IPS-20b (cell line): ENCODE results near the gene A3GALT2.

Experiments
- H3K27ac ChIP-seq: one replicate; pipeline ENCODE4 v1.5.1; 2013; ENCODE audit warnings: low read length
- H3K27me3 ChIP-seq: 2 replicates; pipeline ENCODE4 v1.6.1; 2013; ENCODE audit warnings: mild to moderate bottlenecking, low read length, inconsistent platforms; ENCODE audit not compliant: insufficient read depth
- H3K36me3 ChIP-seq: 2 replicates; pipeline ENCODE4 v1.6.1; 2013; ENCODE audit warnings: low read depth, mild to moderate bottlenecking, inconsistent platforms, low read length, moderate library complexity; ENCODE audit not compliant: insufficient read depth
- H3K4me1 ChIP-seq: 2 replicates; pipeline ENCODE4 v1.6.1; 2013; ENCODE audit warnings: mild to moderate bottlenecking, control low read depth, inconsistent platforms, low read length, moderate library complexity; ENCODE audit not compliant: insufficient read depth
- H3K4me3 ChIP-seq: 2 replicates; pipeline ENCODE4 v1.5.1; 2013; ENCODE audit warnings: mild to moderate bottlenecking, low read length, inconsistent platforms
- H3K9ac ChIP-seq: 2 replicates; pipeline ENCODE4 v1.6.1; 2013; ENCODE audit warnings: low read depth, mild to moderate bottlenecking, inconsistent platforms, low read length, moderate library complexity
- H3K9me3 ChIP-seq: 2 replicates; pipeline ENCODE4 v1.6.1; 2013; ENCODE audit warnings: mild to moderate bottlenecking, low read depth, low read length, inconsistent platforms; ENCODE audit not compliant: insufficient read depth

Gene A3GALT2

GRCh38 chr1:33341190-33341589 lies 20.3 kb upstream of the A3GALT2 start:
- Histone ChIP-seq H3K9ac (peak overlapping the region; percentile 38; the same call in 1 of the 2 replicates), H3K4me1 (peaks cover 61% of the 10 kb centered on the region), H3K4me3 (peak overlapping the region; percentile 21; the same call in 1 of the 2 replicates), H3K27me3 (peaks cover 80% of the 10 kb centered on the region), H3K9me3 (no peaks in the 10 kb centered on the region), H3K36me3 (no peaks in the 10 kb centered on the region), H3K27ac (no peak overlapping the region)

- no peak overlapping the region for H3K4me3 ChIP-seq
These were observed 18.5 kb upstream of the A3GALT2 start for GRCh38 chr1:33339413-33339812.

GRCh38 chr1:33338440-33339211 lies 17.7 kb upstream of the A3GALT2 start:
- peak overlapping the region; percentile 64; the same call in 1 of the 2 replicates for H3K9ac ChIP-seq

More at GRCh38 chr1:33339413-33339812, 18.5 kb upstream of the A3GALT2 start:
- H3K9me3 ChIP-seq, result no peaks in the 10 kb centered on the region
- H3K27me3 ChIP-seq, result peaks cover 62% of the 10 kb centered on the region
- H3K36me3 ChIP-seq, result no peaks in the 10 kb centered on the region
- no peak overlapping the region for H3K27ac ChIP-seq
- H3K4me1 ChIP-seq, result peaks cover 53% of the 10 kb centered on the region
- peak overlapping the region; percentile 64; the same call in 1 of the 2 replicates for H3K9ac ChIP-seq

GRCh38 chr1:33338048-33338439 lies 17.1 kb upstream of the A3GALT2 start:
- Histone ChIP-seq H3K4me3 (peak overlapping the region; percentile 30; the same call in 1 of the 2 replicates), H3K9ac (peak overlapping the region; percentile 64; the same call in 1 of the 2 replicates), H3K9me3 (no peaks in the 10 kb centered on the region), H3K27me3 (peaks cover 55% of the 10 kb centered on the region), H3K36me3 (no peaks in the 10 kb centered on the region), H3K4me1 (peaks cover 53% of the 10 kb centered on the region), H3K27ac (no peak overlapping the region)

More at GRCh38 chr1:33338440-33339211, 17.7 kb upstream of the A3GALT2 start:
- peak overlapping the region; percentile 30; the same call in 1 of the 2 replicates for H3K4me3 ChIP-seq
- no peaks in the 10 kb centered on the region for H3K9me3 ChIP-seq
- H3K27ac ChIP-seq, result peak overlapping the region; percentile 29
- peaks cover 53% of the 10 kb centered on the region for H3K4me1 ChIP-seq
- H3K36me3 ChIP-seq, result no peaks in the 10 kb centered on the region
- peaks cover 55% of the 10 kb centered on the region for H3K27me3 ChIP-seq

- no peak overlapping the region for H3K27ac ChIP-seq
These were observed 16.5 kb upstream of the A3GALT2 start for GRCh38 chr1:33337441-33337840.

GRCh38 chr1:33336580-33336979 lies 15.7 kb upstream of the A3GALT2 start:
- no peak overlapping the region for H3K4me3 ChIP-seq
- H3K27ac ChIP-seq, result no peak overlapping the region
- no peaks in the 10 kb centered on the region for H3K9me3 ChIP-seq
- no peak overlapping the region for H3K9ac ChIP-seq
- H3K36me3 ChIP-seq, result peaks cover 13% of the 10 kb centered on the region
- H3K27me3 ChIP-seq, result peaks cover 50% of the 10 kb centered on the region
- H3K4me1 ChIP-seq, result peaks cover 42% of the 10 kb centered on the region

More at GRCh38 chr1:33337441-33337840, 16.5 kb upstream of the A3GALT2 start:
- peaks cover 4% of the 10 kb centered on the region for H3K36me3 ChIP-seq
- H3K9ac ChIP-seq, result no peak overlapping the region
- no peak overlapping the region for H3K4me3 ChIP-seq
- peaks cover 47% of the 10 kb centered on the region for H3K4me1 ChIP-seq
- no peaks in the 10 kb centered on the region for H3K9me3 ChIP-seq
- peaks cover 55% of the 10 kb centered on the region for H3K27me3 ChIP-seq

GRCh38 chr1:33335020-33335419 lies 14.1 kb upstream of the A3GALT2 start:
- Histone ChIP-seq H3K9me3 (no peaks in the 10 kb centered on the region), H3K27ac (no peak overlapping the region), H3K4me1 (peaks cover 27% of the 10 kb centered on the region), H3K4me3 (no peak overlapping the region), H3K9ac (no peak overlapping the region), H3K27me3 (peaks cover 38% of the 10 kb centered on the region), H3K36me3 (peaks cover 27% of the 10 kb centered on the region)

GRCh38 chr1:33334081-33334552 lies 13.2 kb upstream of the A3GALT2 start:
- H3K4me3 ChIP-seq, result no peak overlapping the region
- H3K9ac ChIP-seq, result no peak overlapping the region
- peaks cover 29% of the 10 kb centered on the region for H3K27me3 ChIP-seq
- H3K27ac ChIP-seq, result no peak overlapping the region
- peaks cover 18% of the 10 kb centered on the region for H3K4me1 ChIP-seq
- peaks cover 36% of the 10 kb centered on the region for H3K36me3 ChIP-seq
- no peaks in the 10 kb centered on the region for H3K9me3 ChIP-seq

GRCh38 chr1:33332881-33333280 lies 12.0 kb upstream of the A3GALT2 start:
- Histone ChIP-seq H3K4me3 (no peak overlapping the region), H3K36me3 (peaks cover 46% of the 10 kb centered on the region), H3K9me3 (no peaks in the 10 kb centered on the region), H3K27me3 (peaks cover 20% of the 10 kb centered on the region), H3K27ac (no peak overlapping the region), H3K4me1 (peaks cover 5% of the 10 kb centered on the region; the same call in 1 of the 2 replicates), H3K9ac (no peak overlapping the region)

- Histone ChIP-seq H3K4me3 (no peak overlapping the region), H3K36me3 (peaks cover 50% of the 10 kb centered on the region), H3K9ac (no peak overlapping the region), H3K27ac (no peak overlapping the region), H3K4me1 (0 out of 2 replicates have a peak, but pooled peaks cover under 1% of the 10 kb centered on the region), H3K9me3 (no peaks in the 10 kb centered on the region), H3K27me3 (peaks cover 15% of the 10 kb centered on the region; the same call in 1 of the 2 replicates)
These were observed 11.5 kb upstream of the A3GALT2 start for GRCh38 chr1:33332357-33332789.

- H3K36me3 ChIP-seq, result peaks cover 57% of the 10 kb centered on the region
- no peak overlapping the region for H3K27ac ChIP-seq
- H3K9me3 ChIP-seq, result no peaks in the 10 kb centered on the region
- no peaks in the 10 kb centered on the region for H3K4me1 ChIP-seq
- H3K27me3 ChIP-seq, result peaks cover 8% of the 10 kb centered on the region; the same call in 1 of the 2 replicates
- no peak overlapping the region for H3K9ac ChIP-seq
- no peak overlapping the region for H3K4me3 ChIP-seq
These were observed 10.8 kb upstream of the A3GALT2 start for GRCh38 chr1:33331444-33332356.
